ENCODE data around the gene SMPD1. TPM values are rescaled to one million over a fixed set of nuclear protein-coding genes. Genes with fewer than 3 reads are reported as not detected.

SMPD1 gene
- total and polyA plus RNA-seq, 7 donors, result 9.6 to 46.4 (median 18.9) TPM

- 69% methylated on average over 4 of the region's 4 CpGs for WGBS, 2 donors
- no peak for DNase-seq
- Histone ChIP-seq H3K36me3 (no peaks in the 10 kb centered on the region), H3K4me3 (no peak overlapping the region), H3K27ac (peak overlapping the region in 2 of 4 donors; percentile 53 to 57), H3K9me3 (no peaks in the 10 kb centered on the region), H3K4me1 (peaks cover 0 to 22% (median 17%) of the 10 kb centered on the region in 4 donors), H3K27me3 (no peaks in the 10 kb centered on the region)
- TF ChIP-seq CTCF (IDR thresholded peaks at IDR 0.05) (no peak), POLR2AphosphoS5 (IDR thresholded peaks at IDR 0.05) (no peak), POLR2A (IDR thresholded peaks at IDR 0.05) (no peak), EP300 (IDR thresholded peaks at IDR 0.05) (no peak)
- intact Hi-C loops (cut with DNase I), result no loop called here
These were observed 33.7 kb upstream of the SMPD1 start for GRCh38 chr11:6356503-6357055.

GRCh38 chr11:6357222-6357621, 33.1 kb upstream of the SMPD1 start:
- Histone ChIP-seq H3K4me1 (peaks cover 0 to 22% (median 17%) of the 10 kb centered on the region in 4 donors), H3K4me3 (no peak overlapping the region), H3K36me3 (no peaks in the 10 kb centered on the region), H3K27me3 (no peaks in the 10 kb centered on the region), H3K9me3 (no peaks in the 10 kb centered on the region), H3K27ac (peak overlapping the region in 3 of 4 donors; percentile 47 to 57 (median 53))
- peak in 1 of 4 donors; percentile 37 for TF ChIP-seq POLR2AphosphoS5 (IDR thresholded peaks at IDR 0.05)
- no peak for TF ChIP-seq EP300 (IDR thresholded peaks at IDR 0.05)
- intact Hi-C loops (cut with DNase I), result no loop called here
- DNase-seq, result peak; percentile 88
- WGBS, 2 donors, result 62 to 82% methylated on average over 9 of the region's 9 CpGs

GRCh38 chr11:6360183-6360582, 30.1 kb upstream of the SMPD1 start:
- Histone ChIP-seq H3K4me3 (no peak overlapping the region), H3K36me3 (no peaks in the 10 kb centered on the region), H3K27me3 (no peaks in the 10 kb centered on the region), H3K4me1 (peaks cover 0 to 28% (median 20%) of the 10 kb centered on the region in 4 donors), H3K27ac (no peak overlapping the region), H3K9me3 (no peaks in the 10 kb centered on the region)
- TF ChIP-seq CTCF (IDR thresholded peaks at IDR 0.05), result no peak
- no peak for TF ChIP-seq POLR2AphosphoS5 (IDR thresholded peaks at IDR 0.05)
- no peak for TF ChIP-seq EP300 (IDR thresholded peaks at IDR 0.05)
- TF ChIP-seq POLR2A (IDR thresholded peaks at IDR 0.05), result no peak
- WGBS, 2 donors, result 82 to 85% methylated on average over 3 of the region's 3 CpGs
- no peak for DNase-seq
- intact Hi-C loops (cut with DNase I), result no loop called here

GRCh38 chr11:6362185-6362872, 27.9 kb upstream of the SMPD1 start:
- WGBS, 2 donors, result 71 to 90% methylated on average over 5 of the region's 5 CpGs

More at GRCh38 chr11:6362185-6362872, 27.9 kb upstream of the SMPD1 start:
- no peaks in the 10 kb centered on the region for H3K36me3 ChIP-seq
- H3K9me3 ChIP-seq, result no peaks in the 10 kb centered on the region
- TF ChIP-seq EP300 (IDR thresholded peaks at IDR 0.05) (no peak), POLR2AphosphoS5 (IDR thresholded peaks at IDR 0.05) (no peak), POLR2A (IDR thresholded peaks at IDR 0.05) (no peak), CTCF (IDR thresholded peaks at IDR 0.05) (no peak)
- intact Hi-C loops (cut with DNase I), result loop anchor here (2.0 kb wide), 1 partner anchor 340 kb away; no protein-coding TSS in a partner anchor
- no peak overlapping the region for H3K27ac ChIP-seq
- H3K4me3 ChIP-seq, result no peak overlapping the region
- no peak for DNase-seq
- H3K27me3 ChIP-seq, result no peaks in the 10 kb centered on the region
- H3K4me1 ChIP-seq, result peaks cover 0 to 15% (median 7%) of the 10 kb centered on the region in 4 donors
